ENCODE measurements around the gene R3HDM2. TPM values are rescaled to one million over a fixed set of nuclear protein-coding genes. Genes with fewer than 3 reads are reported as not detected.

Gene R3HDM2
- total RNA-seq, 6 experiments from 2014 or later, result 33.7 to 39.4 (median 37.9) TPM

DNA sequence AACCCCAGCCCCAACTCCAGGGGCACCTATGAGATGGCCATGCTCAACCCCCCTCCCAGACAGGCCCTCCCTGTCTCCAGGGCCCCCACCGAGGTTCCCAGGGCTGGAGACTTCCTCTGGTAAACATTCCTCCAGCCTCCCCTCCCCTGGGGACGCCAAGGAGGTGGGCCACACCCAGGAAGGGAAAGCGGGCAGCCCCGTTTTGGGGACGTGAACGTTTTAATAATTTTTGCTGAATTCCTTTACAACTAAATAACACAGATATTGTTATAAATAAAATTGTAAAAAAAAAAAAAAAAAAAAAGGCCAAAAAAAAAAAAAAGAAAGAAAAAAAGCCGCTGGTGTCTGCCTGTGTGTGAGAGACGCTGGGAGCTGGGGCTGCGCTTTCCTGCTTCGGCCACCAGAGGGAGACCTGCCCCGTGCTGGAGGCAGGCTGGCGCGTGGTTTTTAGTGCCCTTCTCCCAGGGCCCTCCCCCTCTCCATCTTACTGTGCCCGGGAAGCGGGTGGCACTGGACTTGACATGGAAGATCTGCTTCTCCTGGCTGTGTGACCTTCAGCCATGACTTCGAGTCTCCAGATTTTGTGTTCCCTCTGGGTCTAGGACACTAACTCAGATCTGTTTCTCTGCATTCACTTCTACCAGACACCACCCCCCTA is 217.7 kb downstream of the R3HDM2 start:
- Mint-ChIP-seq H3K9me3 (no peaks in the 10 kb centered on the region; the same call in 1 of the 2 replicates), H3K4me1 (ENCODE audit: low read depth) (peaks cover 34% of the 10 kb centered on the region), H3K4me3 (no peak overlapping the region), H3K36me3 (ENCODE audit: low read depth) (peaks cover 18% of the 10 kb centered on the region; the same call in 1 of the 2 replicates), H3K27me3 (ENCODE audit: insufficient read depth) (peaks cover 33% of the 10 kb centered on the region), H3K27ac (peak overlapping the region; percentile 60)
- peak; percentile 95 for TF ChIP-seq CTCF (IDR thresholded peaks at IDR 0.05)
- peak; percentile 82 for DNase-seq

DNA sequence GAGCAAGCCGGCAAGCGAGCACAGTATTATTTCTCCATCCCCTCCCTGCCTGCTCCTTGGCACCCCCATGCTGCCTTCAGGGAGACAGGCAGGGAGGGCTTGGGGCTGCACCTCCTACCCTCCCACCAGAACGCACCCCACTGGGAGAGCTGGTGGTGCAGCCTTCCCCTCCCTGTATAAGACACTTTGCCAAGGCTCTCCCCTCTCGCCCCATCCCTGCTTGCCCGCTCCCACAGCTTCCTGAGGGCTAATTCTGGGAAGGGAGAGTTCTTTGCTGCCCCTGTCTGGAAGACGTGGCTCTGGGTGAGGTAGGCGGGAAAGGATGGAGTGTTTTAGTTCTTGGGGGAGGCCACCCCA is 218.2 kb downstream of the R3HDM2 start:
- H3K4me3 Mint-ChIP-seq, result no peak overlapping the region
- H3K27ac Mint-ChIP-seq, result no peak overlapping the region
- peaks cover 31% of the 10 kb centered on the region for H3K4me1 Mint-ChIP-seq (ENCODE audit: low read depth)

DNA sequence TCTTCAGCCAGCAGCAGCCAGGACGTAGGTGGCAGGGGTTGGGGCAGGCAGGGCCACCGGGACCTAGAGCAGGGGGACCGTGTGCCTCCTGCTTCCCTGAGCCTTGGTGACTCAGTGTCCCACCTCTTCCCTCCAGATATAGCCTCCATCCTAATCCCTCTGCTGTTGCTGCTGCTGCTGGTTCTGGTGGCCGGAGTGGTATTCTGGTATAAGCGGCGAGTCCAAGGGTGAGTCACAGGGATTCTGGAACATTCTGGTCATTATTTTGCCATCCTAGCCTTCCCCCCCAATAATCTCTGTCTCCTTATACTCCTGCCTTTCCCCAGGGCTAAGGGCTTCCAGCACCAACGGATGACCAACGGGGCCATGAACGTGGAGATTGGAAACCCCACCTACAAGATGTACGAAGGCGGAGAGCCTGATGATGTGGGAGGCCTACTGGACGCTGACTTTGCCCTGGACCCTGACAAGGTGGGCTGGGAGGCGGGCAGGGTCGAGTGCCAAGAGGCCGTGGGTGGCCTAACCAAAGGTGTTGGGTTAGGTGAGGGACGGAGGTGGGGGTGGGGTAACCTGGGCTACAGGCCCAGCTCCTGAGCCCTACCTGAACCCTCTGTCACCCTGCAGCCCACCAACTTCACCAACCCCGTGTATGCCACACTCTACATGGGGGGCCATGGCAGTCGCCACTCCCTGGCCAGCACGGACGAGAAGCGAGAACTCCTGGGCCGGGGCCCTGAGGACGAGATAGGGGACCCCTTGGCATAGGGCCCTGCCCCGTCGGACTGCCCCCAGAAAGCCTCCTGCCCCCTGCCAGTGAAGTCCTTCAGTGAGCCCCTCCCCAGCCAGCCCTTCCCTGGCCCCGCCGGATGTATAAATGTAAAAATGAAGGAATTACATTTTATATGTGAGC is 218.8 kb downstream of the R3HDM2 start:
- Mint-ChIP-seq H3K4me3 (no peak overlapping the region), H3K27ac (no peak overlapping the region), H3K36me3 (ENCODE audit: low read depth) (peaks cover 18% of the 10 kb centered on the region; the same call in 1 of the 2 replicates), H3K4me1 (ENCODE audit: low read depth) (peaks cover 25% of the 10 kb centered on the region), H3K9me3 (no peaks in the 10 kb centered on the region; the same call in 1 of the 2 replicates), H3K27me3 (ENCODE audit: insufficient read depth) (peaks cover 33% of the 10 kb centered on the region)
- no peak; the same call in 1 of the 2 replicates for TF ChIP-seq CTCF (IDR thresholded peaks at IDR 0.05)
- DNase-seq, result no peak

More for the DNA sequence above, 218.2 kb downstream of the R3HDM2 start:
- DNase-seq, result no peak
- no peak for TF ChIP-seq CTCF (IDR thresholded peaks at IDR 0.05)
- Mint-ChIP-seq H3K27me3 (ENCODE audit: insufficient read depth) (peaks cover 33% of the 10 kb centered on the region), H3K9me3 (no peaks in the 10 kb centered on the region; the same call in 1 of the 2 replicates), H3K36me3 (ENCODE audit: low read depth) (peaks cover 18% of the 10 kb centered on the region; the same call in 1 of the 2 replicates)

- peaks cover 24% of the 10 kb centered on the region for H3K4me1 Mint-ChIP-seq (ENCODE audit: low read depth)
- H3K4me3 Mint-ChIP-seq, result no peak overlapping the region
- DNase-seq, result no peak
- H3K36me3 Mint-ChIP-seq (ENCODE audit: low read depth), result peaks cover 18% of the 10 kb centered on the region; the same call in 1 of the 2 replicates
- peaks cover 32% of the 10 kb centered on the region for H3K27me3 Mint-ChIP-seq (ENCODE audit: insufficient read depth)
- H3K9me3 Mint-ChIP-seq, result no peaks in the 10 kb centered on the region; the same call in 1 of the 2 replicates
- no peak for TF ChIP-seq CTCF (IDR thresholded peaks at IDR 0.05)
- H3K27ac Mint-ChIP-seq, result peak overlapping the region; percentile 31
Observed at GRCh38 chr12:57210926-57211692, 219.7 kb downstream of the R3HDM2 start.

DNA sequence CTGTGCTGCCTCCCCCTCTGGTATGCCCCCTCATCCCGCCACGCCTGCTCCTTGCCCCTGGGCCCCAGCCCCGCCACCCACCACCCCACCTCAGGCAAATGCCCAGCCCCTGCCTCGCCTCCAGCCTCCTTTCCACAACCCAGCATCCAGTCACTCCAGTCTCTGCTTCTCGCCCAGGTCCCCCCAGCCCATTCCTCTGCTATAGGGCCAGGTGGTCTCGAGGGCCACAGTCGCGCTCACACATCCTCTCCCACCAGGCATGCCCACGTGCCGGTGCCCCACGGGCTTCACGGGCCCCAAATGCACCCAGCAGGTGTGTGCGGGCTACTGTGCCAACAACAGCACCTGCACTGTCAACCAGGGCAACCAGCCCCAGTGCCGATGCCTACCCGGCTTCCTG is 220.4 kb downstream of the R3HDM2 start:
- H3K4me1 Mint-ChIP-seq (ENCODE audit: low read depth), result peaks cover 18% of the 10 kb centered on the region
- no peak overlapping the region for H3K4me3 Mint-ChIP-seq
- no peaks in the 10 kb centered on the region; the same call in 1 of the 2 replicates for H3K9me3 Mint-ChIP-seq
- H3K27ac Mint-ChIP-seq, result no peak overlapping the region
- H3K36me3 Mint-ChIP-seq (ENCODE audit: low read depth), result peaks cover 23% of the 10 kb centered on the region; the same call in 1 of the 2 replicates
- TF ChIP-seq CTCF (IDR thresholded peaks at IDR 0.05), result no peak
- DNase-seq, result no peak
- peaks cover 26% of the 10 kb centered on the region for H3K27me3 Mint-ChIP-seq (ENCODE audit: insufficient read depth)
